Measurements from ENCODE around the gene RNASE4. TPM values are rescaled to one million over a fixed set of nuclear protein-coding genes. Genes with fewer than 3 reads are reported as not detected.

RNASE4 gene
- total RNA-seq, 1 experiment from 2014 or later, result not detected

DNA sequence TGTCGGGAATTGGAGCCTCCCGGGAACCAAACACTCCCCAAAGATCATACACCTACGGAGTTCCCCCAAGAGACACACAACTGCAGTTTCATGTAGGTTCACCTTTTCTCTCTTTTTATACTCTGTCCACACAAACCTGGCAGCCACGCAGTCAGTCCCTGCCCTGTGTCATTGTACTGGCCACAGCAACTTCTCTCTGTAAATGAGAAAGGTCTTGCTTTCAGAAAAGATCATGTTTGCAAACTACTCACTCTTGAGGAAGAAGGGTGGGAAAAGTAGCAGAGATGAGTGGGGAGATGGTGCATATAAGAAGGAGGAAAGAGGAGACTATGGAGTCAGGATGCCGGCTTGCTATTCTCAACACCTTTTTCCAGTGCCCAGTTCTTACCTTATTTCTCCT, 14.6 kb downstream of the RNASE4 start:
- Histone ChIP-seq H2BK12ac (ENCODE audit: insufficient read length, low read depth, low read length) (no peak overlapping the region), H3K23ac (ENCODE audit: insufficient read length, low read depth, low read length) (no peak overlapping the region), H3K56ac (ENCODE audit: insufficient read length, low read depth, low read length) (no peak overlapping the region), H3K18ac (ENCODE audit: insufficient read length, low read depth, low read length) (no peak overlapping the region), H3K9ac (ENCODE audit: extremely low read depth, insufficient read length, low read length) (no peak overlapping the region), H4K20me1 (ENCODE audit: control insufficient read depth, insufficient read depth, insufficient read length) (no peaks in the 10 kb centered on the region), H3K27ac (ENCODE audit: insufficient read length, low read depth, low read length) (no peak overlapping the region), H2BK15ac (ENCODE audit: low read depth, low read length) (no peak overlapping the region), H3K4me1 (ENCODE audit: insufficient read depth, low read length) (no peaks in the 10 kb centered on the region), H2AFZ (ENCODE audit: low read length) (no peak overlapping the region), H3K27me3 (ENCODE audit: insufficient read depth, low read length) (no peaks in the 10 kb centered on the region), H2BK5ac (ENCODE audit: insufficient read length, low read length) (no peak overlapping the region), H2AK5ac (ENCODE audit: insufficient read length, low read length) (no peak overlapping the region), H3K4me2 (ENCODE audit: insufficient read depth, insufficient read length, low read length) (no peak overlapping the region), H3K23me2 (ENCODE audit: insufficient read length, low read depth, low read length, poor library complexity, severe bottlenecking) (no peaks in the 10 kb centered on the region), H2BK20ac (ENCODE audit: low read depth, low read length, poor library complexity, severe bottlenecking) (no peak overlapping the region), H3K79me2 (ENCODE audit: insufficient read depth, low read length) (no peaks in the 10 kb centered on the region), H2BK120ac (ENCODE audit: low read depth, low read length, poor library complexity, severe bottlenecking) (no peak overlapping the region), H3K14ac (ENCODE audit: insufficient read depth, low read length) (no peak overlapping the region), H3K9me3 (ENCODE audit: control insufficient read depth, low read depth, low read length) (no peaks in the 10 kb centered on the region), H3K4ac (ENCODE audit: low read depth, low read length) (no peak overlapping the region), H4K5ac (ENCODE audit: insufficient read length, low read depth, low read length) (no peak overlapping the region), H4K8ac (replicated peaks; ENCODE audit: insufficient read length, low read depth, low read length) (no peak overlapping the region), H4K91ac (ENCODE audit: insufficient read length, low read depth, low read length) (no peak overlapping the region), H3T11ph (ENCODE audit: low read length) (no peak overlapping the region), H3K79me1 (ENCODE audit: insufficient read depth, low read depth, low read length, poor library complexity, severe bottlenecking) (no peaks in the 10 kb centered on the region)
- DNase-seq, result no peak
- H3K9me3 Mint-ChIP-seq, result no peaks in the 10 kb centered on the region; a peak in 2 of 5 replicates
- no peak for TF ChIP-seq CTCF (conservative IDR thresholded peaks at IDR 0.05)
- WGBS (ENCODE audit: extremely low coverage, insufficient read length, low lambda C conversion rate), result no CpG with 5 or more reads among the region's 5 CpGs
- no peak overlapping the region for H3K27ac Mint-ChIP-seq
- no peaks in the 10 kb centered on the region for H3K27me3 Mint-ChIP-seq (ENCODE audit: low read depth)
- H3K4me3 Mint-ChIP-seq, result no peak overlapping the region
- peaks cover 0 to 1% (median 0%) of the 10 kb centered on the region in 3 experiments; a peak in 2 of 7 replicates for H3K36me3 Mint-ChIP-seq (ENCODE audit: insufficient read depth in 1 of 3, low read depth in 3 of 3)
- peaks cover 8 to 10% of the 10 kb centered on the region in 2 experiments; a peak in 3 of 4 replicates for H3K4me1 Mint-ChIP-seq
